Neural cell (in vitro differentiated cells): Measurements from ENCODE around the gene LDLRAD4. TPM values are rescaled to one million over a fixed set of nuclear protein-coding genes. Genes with fewer than 3 reads are reported as not detected.
"Not testable (repeated sequence)": the region's sequence is repeated elsewhere in the genome, so short reads cannot be mapped to it uniquely, and the experiment has no call there.

Source experiments
- H2AFZ ChIP-seq: fragments of 200-600, 300-800 bp; sonication (generic), shearing (Covaris generic); 2 replicates; pipeline ENCODE4 v1.6.0; 2014; ENCODE audit warnings: low read depth, mild to moderate bottlenecking, antibody characterized with exemption, low read length, moderate library complexity
- H3F3A ChIP-seq: fragments of 200-600 bp; shearing (Covaris generic); 2 replicates; pipeline ENCODE4 v1.6.1; 2016; ENCODE audit warnings: mild to moderate bottlenecking, moderate library complexity, mixed read lengths, antibody characterized with exemption, low read length; ENCODE audit not compliant: insufficient read depth, poor library complexity, severe bottlenecking
- H3K27ac ChIP-seq: fragments of 200-600, 300-800 bp; sonication (generic), shearing (Covaris generic); 2 replicates; pipeline ENCODE4 v1.5.1; 2014; ENCODE audit warnings: mild to moderate bottlenecking, low read length, moderate library complexity
- H3K27me3 ChIP-seq: fragments of 300-800, 200-600 bp; sonication (generic), shearing (Covaris generic); 2 replicates; pipeline ENCODE4 v1.6.0; 2014; ENCODE audit warnings: mild to moderate bottlenecking, low read depth, low read length, moderate library complexity; ENCODE audit not compliant: insufficient read depth
- H3K36me3 ChIP-seq: fragments of 300-800, 200-600 bp; sonication (generic), shearing (Covaris generic); 2 replicates; pipeline ENCODE4 v1.5.1; 2014; ENCODE audit warnings: mild to moderate bottlenecking, antibody characterized with exemption, low read length, moderate library complexity; ENCODE audit not compliant: insufficient read depth
- H3K4me2 ChIP-seq: fragments of 300-800, 200-600 bp; sonication (generic), shearing (Covaris generic); 2 replicates; pipeline ENCODE4 v1.6.0; 2014; ENCODE audit warnings: mild to moderate bottlenecking, low read length
- H3K4me3 ChIP-seq: fragments of 300-800, 200-600 bp; sonication (generic), shearing (Covaris generic); 2 replicates; pipeline ENCODE4 v1.5.1; 2014; ENCODE audit warnings: mild to moderate bottlenecking, low read length, moderate library complexity
- H3K79me2 ChIP-seq: fragments of 200-600 bp; shearing (Covaris generic); replicated peaks from 2 replicates; pipeline ENCODE4 v1.6.0; 2014; ENCODE audit warnings: mild to moderate bottlenecking, low read length, moderate library complexity; ENCODE audit not compliant: insufficient read depth
- H3K9ac ChIP-seq: fragments of 300-800, 200-600 bp; sonication (generic), shearing (Covaris generic); 2 replicates; pipeline ENCODE4 v1.6.1; 2016; ENCODE audit warnings: mild to moderate bottlenecking, low read length, mixed read lengths
- H3K9me2 ChIP-seq: fragments of 200-600 bp; shearing (Covaris generic); 2 replicates; pipeline ENCODE4 v1.6.1; 2016; ENCODE audit warnings: mild to moderate bottlenecking, low read length, mixed read lengths; ENCODE audit not compliant: insufficient read depth
- H3K9me3 ChIP-seq: fragments of 200-600, 300-800 bp; sonication (generic), shearing (Covaris generic); 2 replicates; pipeline ENCODE4 v1.6.1; 2016; ENCODE audit warnings: mild to moderate bottlenecking, mixed run types, low read length, moderate library complexity, mixed read lengths
- H4K20me1 ChIP-seq: fragments of 200-600 bp; shearing (Covaris generic); 2 replicates; pipeline ENCODE4 v1.6.1; 2016; ENCODE audit warnings: mild to moderate bottlenecking, mixed run types; ENCODE audit not compliant: insufficient read depth
- CTCF ChIP-seq: fragments of 450-650 bp; IDR thresholded peaks from 2 replicates; pipeline ENCODE4 v1.5.1; 2014; ENCODE audit warnings: antibody characterized with exemption, mild to moderate bottlenecking, moderate library complexity; ENCODE audit not compliant: poor library complexity, severe bottlenecking
- EP300 ChIP-seq: fragments of 450-650 bp; conservative IDR thresholded peaks from 2 replicates; pipeline ENCODE4 v1.6.1; 2014; ENCODE audit warnings: antibody characterized with exemption, mild to moderate bottlenecking, moderate library complexity; ENCODE audit not compliant: poor library complexity, severe bottlenecking
- EZH2 ChIP-seq: fragments of 200-600, 300-800 bp; shearing (Covaris generic), sonication (generic); IDR thresholded peaks from 2 replicates; pipeline ENCODE4 v1.6.1; 2014; ENCODE audit warnings: antibody characterized with exemption, low read length, borderline replicate concordance, mild to moderate bottlenecking; ENCODE audit not compliant: insufficient read depth, poor library complexity, severe bottlenecking
- MXI1 ChIP-seq: fragments of 450-650 bp; conservative IDR thresholded peaks from 2 replicates; pipeline ENCODE4 v1.6.1; 2014; ENCODE audit warnings: antibody characterized with exemption, mild to moderate bottlenecking; ENCODE audit not compliant: poor library complexity, severe bottlenecking
- POLR2AphosphoS5 ChIP-seq: IDR thresholded peaks from 2 replicates; pipeline ENCODE4 v1.6.1; 2012
- RAD21 ChIP-seq: fragments of 450-650 bp; conservative IDR thresholded peaks from 2 replicates; pipeline ENCODE4 v1.6.1; 2014; ENCODE audit warnings: antibody characterized with exemption, mild to moderate bottlenecking, moderate library complexity
- SMC3 ChIP-seq: fragments of 450-650 bp; conservative IDR thresholded peaks from 2 replicates; pipeline ENCODE4 v1.6.1; 2014; ENCODE audit warnings: antibody characterized with exemption, mild to moderate bottlenecking, moderate library complexity; ENCODE audit not compliant: poor library complexity
- TAF1 ChIP-seq: IDR thresholded peaks from 2 replicates; pipeline ENCODE4 v1.6.1; 2012; ENCODE audit warnings: low read depth
- polyA plus RNA-seq: library from polyadenylated mRNA; depleted of rRNA; stranded (reverse); fragments of >200 nt; gene quantifications from 2 replicates; pipeline ENCODE4 v1.2.3, GENCODE V29; 2014
- TF ChIP-seq, protein P1 (sequence below): IDR thresholded peaks from 2 replicates; pipeline ENCODE4 v1.6.1; 2012; ENCODE audit warnings: borderline replicate concordance

LDLRAD4 gene
- polyA plus RNA-seq, 1 donor from 2014 or later: 3.7 TPM

DNA sequence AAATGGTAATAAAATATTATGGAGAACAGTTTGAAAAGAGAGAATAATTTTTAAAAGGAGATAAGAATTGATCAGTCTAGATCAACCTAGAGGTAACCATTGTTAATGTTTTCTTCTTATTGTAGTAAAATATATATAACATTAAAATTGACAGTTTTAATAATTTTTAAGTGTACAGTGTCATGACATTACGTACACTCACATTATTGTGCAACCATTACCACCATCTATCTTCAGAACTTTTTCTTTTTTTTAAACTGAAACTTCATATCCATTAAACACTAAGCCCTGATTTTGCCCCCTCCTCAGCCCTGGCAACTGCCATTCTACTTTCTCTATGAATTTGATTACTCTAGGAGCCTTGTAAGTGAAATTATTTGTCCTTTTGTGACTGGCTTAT lies 121.1 kb downstream of the LDLRAD4 start:
- Histone ChIP-seq H3K4me2 (no peak overlapping the region), H4K20me1 (no peaks in the 10 kb centered on the region), H3K9me3 (no peaks in the 10 kb centered on the region), H3K79me2 (no peaks in the 10 kb centered on the region), H3K9ac (no peak overlapping the region), H3F3A (no peaks in the 10 kb centered on the region), H3K27ac (no peak overlapping the region), H3K36me3 (no peaks in the 10 kb centered on the region), H3K4me3 (no peak overlapping the region), H3K27me3 (no peaks in the 10 kb centered on the region), H3K9me2 (no peaks in the 10 kb centered on the region), H2AFZ (no peak overlapping the region)
- TF ChIP-seq, protein P1, sequence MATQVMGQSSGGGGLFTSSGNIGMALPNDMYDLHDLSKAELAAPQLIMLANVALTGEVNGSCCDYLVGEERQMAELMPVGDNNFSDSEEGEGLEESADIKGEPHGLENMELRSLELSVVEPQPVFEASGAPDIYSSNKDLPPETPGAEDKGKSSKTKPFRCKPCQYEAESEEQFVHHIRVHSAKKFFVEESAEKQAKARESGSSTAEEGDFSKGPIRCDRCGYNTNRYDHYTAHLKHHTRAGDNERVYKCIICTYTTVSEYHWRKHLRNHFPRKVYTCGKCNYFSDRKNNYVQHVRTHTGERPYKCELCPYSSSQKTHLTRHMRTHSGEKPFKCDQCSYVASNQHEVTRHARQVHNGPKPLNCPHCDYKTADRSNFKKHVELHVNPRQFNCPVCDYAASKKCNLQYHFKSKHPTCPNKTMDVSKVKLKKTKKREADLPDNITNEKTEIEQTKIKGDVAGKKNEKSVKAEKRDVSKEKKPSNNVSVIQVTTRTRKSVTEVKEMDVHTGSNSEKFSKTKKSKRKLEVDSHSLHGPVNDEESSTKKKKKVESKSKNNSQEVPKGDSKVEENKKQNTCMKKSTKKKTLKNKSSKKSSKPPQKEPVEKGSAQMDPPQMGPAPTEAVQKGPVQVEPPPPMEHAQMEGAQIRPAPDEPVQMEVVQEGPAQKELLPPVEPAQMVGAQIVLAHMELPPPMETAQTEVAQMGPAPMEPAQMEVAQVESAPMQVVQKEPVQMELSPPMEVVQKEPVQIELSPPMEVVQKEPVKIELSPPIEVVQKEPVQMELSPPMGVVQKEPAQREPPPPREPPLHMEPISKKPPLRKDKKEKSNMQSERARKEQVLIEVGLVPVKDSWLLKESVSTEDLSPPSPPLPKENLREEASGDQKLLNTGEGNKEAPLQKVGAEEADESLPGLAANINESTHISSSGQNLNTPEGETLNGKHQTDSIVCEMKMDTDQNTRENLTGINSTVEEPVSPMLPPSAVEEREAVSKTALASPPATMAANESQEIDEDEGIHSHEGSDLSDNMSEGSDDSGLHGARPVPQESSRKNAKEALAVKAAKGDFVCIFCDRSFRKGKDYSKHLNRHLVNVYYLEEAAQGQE: no peak
- no peak for TF ChIP-seq MXI1
- TF ChIP-seq POLR2AphosphoS5: no peak
- no peak for TF ChIP-seq TAF1
- TF ChIP-seq SMC3: no peak
- no peak for TF ChIP-seq CTCF
- TF ChIP-seq EP300: no peak
- TF ChIP-seq RAD21: no peak
- no peak for TF ChIP-seq EZH2

DNA sequence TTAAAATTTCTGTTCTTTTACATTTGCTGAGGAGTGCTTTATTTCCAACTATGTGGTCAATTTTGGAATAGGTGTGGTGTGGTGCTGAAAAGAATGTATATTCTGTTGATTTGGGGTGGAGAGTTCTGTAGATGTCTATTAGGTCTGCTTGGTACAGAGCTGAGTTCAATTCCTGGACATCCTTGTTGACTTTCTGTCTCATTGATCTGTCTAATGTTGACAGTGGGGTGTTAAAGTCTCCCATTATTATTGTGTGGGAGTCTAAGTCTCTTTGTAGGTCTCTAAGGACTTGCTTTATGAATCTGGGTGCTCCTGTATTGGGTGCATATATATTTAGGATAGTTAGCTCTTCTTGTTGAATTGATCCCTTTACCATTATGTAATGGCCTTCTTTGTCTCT lies 127.9 kb downstream of the LDLRAD4 start:
- H3F3A ChIP-seq, H3K4me3 ChIP-seq, H3K9me2 ChIP-seq, H3K9ac ChIP-seq, H3K36me3 ChIP-seq, H4K20me1 ChIP-seq, H2AFZ ChIP-seq, H3K9me3 ChIP-seq, H3K79me2 ChIP-seq, H3K27ac ChIP-seq, H3K27me3 ChIP-seq, H3K4me2 ChIP-seq: not testable (repeated sequence)

- Histone ChIP-seq H2AFZ (no peak overlapping the region), H3K4me2 (no peak overlapping the region), H4K20me1 (no peaks in the 10 kb centered on the region), H3K4me3 (no peak overlapping the region), H3K9me3 (no peaks in the 10 kb centered on the region), H3F3A (no peaks in the 10 kb centered on the region), H3K27me3 (no peaks in the 10 kb centered on the region), H3K36me3 (no peaks in the 10 kb centered on the region), H3K79me2 (no peaks in the 10 kb centered on the region), H3K9me2 (no peaks in the 10 kb centered on the region), H3K9ac (no peak overlapping the region), H3K27ac (no peak overlapping the region)
- TF ChIP-seq RAD21 (no peak), EZH2 (no peak), MXI1 (no peak), POLR2AphosphoS5 (no peak), EP300 (no peak), SMC3 (no peak)
- TF ChIP-seq, protein P1: no peak
Observed at GRCh38 chr18:13353084-13353823, 134.7 kb downstream of the LDLRAD4 start.
